ENCODE measurements around the gene GRK5.

- TF ChIP-seq CTCF (IDR thresholded peaks at IDR 0.05; ENCODE audit: low read length) (no peak), EZH2 (optimal IDR thresholded peaks at IDR 0.05; ENCODE audit: low read depth, low read length) (no peak)
These were observed 170.8 kb downstream of the GRK5 start for GRCh38 chr10:119377958-119378736.

Data from MM.1S (cell line).